ENCODE results near the gene C7orf57.
"Not testable (repeated sequence)": the region's sequence is repeated elsewhere in the genome, so short reads cannot be mapped to it uniquely, and the experiment has no call there.

C7orf57 gene

DNA sequence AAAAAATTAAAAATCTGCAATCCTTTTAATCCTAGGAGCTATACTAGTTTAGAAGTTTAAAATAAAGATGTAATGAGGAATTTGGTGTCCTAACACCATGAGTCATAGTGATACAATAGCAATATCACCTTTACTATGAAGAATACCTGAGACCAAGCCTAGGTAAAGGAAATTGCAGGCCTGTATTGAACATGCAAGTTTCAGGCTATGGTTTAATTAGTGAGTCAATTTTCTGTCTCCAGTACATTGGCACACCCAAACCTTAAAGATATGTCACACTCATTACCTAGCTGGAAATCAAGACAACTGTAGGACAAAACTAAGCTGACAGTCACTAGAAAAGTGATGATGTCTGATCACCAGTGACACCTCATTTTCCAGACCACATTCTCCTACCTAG, 47.0 kb downstream of the C7orf57 start:
- not testable (repeated sequence) for DNase-seq; H3K9me3 ChIP-seq (ENCODE audit: control insufficient read depth, low read length); H3K27me3 ChIP-seq (replicated peaks; ENCODE audit: control insufficient read depth, insufficient read depth, low read length, poor library complexity, severe bottlenecking); H3K27ac ChIP-seq (ENCODE audit: insufficient read depth, low read length, poor library complexity, severe bottlenecking); H3K4me3 ChIP-seq (ENCODE audit: insufficient read depth, low read depth, low read length, poor library complexity, severe bottlenecking); H3K36me3 ChIP-seq (ENCODE audit: control insufficient read depth, insufficient read depth, low read length)
- H3K4me1 ChIP-seq (ENCODE audit: control insufficient read depth, insufficient read depth, low read length, poor library complexity, severe bottlenecking), result peaks cover 20% of the 10 kb centered on the region

DNA sequence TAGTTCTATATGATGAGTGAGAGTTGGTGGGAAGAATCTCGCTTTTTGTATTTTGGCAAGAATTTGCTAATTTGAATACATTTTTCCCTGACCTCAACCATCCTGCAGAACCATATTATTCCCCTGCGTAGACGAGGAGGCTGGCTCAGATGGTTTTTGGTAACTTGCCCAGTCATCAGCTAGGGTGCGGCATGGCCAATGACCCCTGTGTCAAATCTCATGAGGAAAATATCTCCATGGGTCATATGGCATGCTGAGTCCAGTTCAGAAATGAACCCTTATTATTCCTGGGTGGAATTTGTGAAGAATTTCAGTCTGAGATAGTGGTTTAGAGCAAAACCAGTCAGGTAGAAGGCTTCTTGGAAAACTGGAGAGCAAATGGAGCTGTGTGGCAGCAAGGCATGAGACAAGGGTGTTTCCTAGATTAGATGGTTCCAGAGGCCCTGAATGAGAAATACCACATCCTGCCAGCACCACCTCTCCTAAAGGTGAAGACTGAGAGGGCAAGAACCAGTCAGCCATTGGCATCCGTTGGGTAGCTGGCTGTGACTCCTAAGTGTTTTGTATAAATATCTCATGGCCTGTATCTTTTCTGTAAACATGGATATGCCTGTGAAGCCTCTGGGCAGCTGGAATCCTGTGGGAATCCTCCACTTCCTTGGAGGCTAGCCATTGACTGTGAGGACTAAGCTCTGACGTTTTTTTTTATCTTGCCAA, 47.9 kb downstream of the C7orf57 start:
- no peaks in the 10 kb centered on the region for H3K36me3 ChIP-seq (ENCODE audit: control insufficient read depth, insufficient read depth, low read length)
- no peak overlapping the region for H3K27ac ChIP-seq (ENCODE audit: insufficient read depth, low read length, poor library complexity, severe bottlenecking)
- H3K4me3 ChIP-seq (ENCODE audit: insufficient read depth, low read depth, low read length, poor library complexity, severe bottlenecking), result no peak overlapping the region
- no peaks in the 10 kb centered on the region for H3K9me3 ChIP-seq (ENCODE audit: control insufficient read depth, low read length)
- peaks cover 25% of the 10 kb centered on the region for H3K4me1 ChIP-seq (ENCODE audit: control insufficient read depth, insufficient read depth, low read length, poor library complexity, severe bottlenecking)
- DNase-seq, result no peak
- no peaks in the 10 kb centered on the region for H3K27me3 ChIP-seq (replicated peaks; ENCODE audit: control insufficient read depth, insufficient read depth, low read length, poor library complexity, severe bottlenecking)

DNA sequence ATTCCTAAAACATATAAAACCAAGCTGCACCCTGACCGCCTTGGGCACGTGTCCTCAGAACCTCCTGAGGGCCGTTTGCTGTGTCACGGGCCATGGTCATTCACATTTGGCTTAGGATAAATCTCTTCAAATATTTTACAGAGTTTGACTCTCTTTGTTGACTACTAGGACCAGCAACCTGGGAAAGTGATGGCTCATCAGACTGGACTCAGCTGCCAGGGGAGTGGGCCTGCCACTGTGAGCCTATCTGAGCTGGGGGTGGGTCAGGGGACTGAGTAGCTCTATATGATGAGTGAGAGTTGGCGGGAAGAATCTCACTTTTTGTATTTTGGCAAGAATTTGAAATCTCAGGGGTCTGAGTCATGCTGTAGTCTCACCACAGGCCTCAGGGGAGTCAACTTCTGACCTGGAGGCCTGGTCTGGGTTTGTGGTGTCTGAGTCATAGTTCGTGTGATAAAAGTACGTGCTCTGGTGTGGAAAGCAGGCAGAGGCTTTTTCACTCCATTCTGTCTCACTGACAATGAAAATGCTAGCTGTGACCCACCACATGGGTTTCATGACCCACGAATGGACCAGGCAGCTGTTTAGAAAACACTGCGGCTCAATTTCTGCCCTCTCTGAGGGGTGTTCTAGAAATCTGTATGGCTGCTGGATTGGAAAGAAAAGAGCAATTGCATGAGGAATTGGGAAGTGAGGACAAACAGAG, 49.5 kb downstream of the C7orf57 start:
- Histone ChIP-seq H3K4me3 (ENCODE audit: insufficient read depth, low read depth, low read length, poor library complexity, severe bottlenecking) (no peak overlapping the region), H3K9me3 (ENCODE audit: control insufficient read depth, low read length) (no peaks in the 10 kb centered on the region), H3K27me3 (replicated peaks; ENCODE audit: control insufficient read depth, insufficient read depth, low read length, poor library complexity, severe bottlenecking) (no peaks in the 10 kb centered on the region), H3K27ac (ENCODE audit: insufficient read depth, low read length, poor library complexity, severe bottlenecking) (peak overlapping the region; percentile 33), H3K36me3 (ENCODE audit: control insufficient read depth, insufficient read depth, low read length) (no peaks in the 10 kb centered on the region), H3K4me1 (ENCODE audit: control insufficient read depth, insufficient read depth, low read length, poor library complexity, severe bottlenecking) (peaks cover 32% of the 10 kb centered on the region)
- peak; percentile 51 to 66 (median 66) for DNase-seq

DNA sequence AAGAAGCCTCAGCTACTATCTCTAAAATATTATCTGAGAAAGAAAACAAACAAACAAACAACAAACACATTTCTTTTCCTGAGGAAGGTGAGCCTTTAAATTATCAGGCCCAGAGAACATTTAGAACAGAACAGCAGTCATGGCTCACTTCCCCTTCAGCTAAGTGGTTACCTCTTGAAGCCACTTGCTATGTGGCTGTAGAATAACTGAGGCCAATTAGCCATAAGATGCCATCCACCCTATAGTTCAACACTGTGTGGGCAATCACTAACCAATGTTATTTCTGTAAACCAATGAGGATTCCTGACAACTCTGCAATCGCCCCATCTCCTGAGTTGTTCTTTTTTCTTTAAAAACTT, 50.1 kb downstream of the C7orf57 start:
- Histone ChIP-seq H3K27ac (ENCODE audit: insufficient read depth, low read length, poor library complexity, severe bottlenecking) (peak overlapping the region; percentile 18), H3K36me3 (ENCODE audit: control insufficient read depth, insufficient read depth, low read length) (no peaks in the 10 kb centered on the region), H3K4me1 (ENCODE audit: control insufficient read depth, insufficient read depth, low read length, poor library complexity, severe bottlenecking) (peaks cover 37% of the 10 kb centered on the region), H3K27me3 (replicated peaks; ENCODE audit: control insufficient read depth, insufficient read depth, low read length, poor library complexity, severe bottlenecking) (no peaks in the 10 kb centered on the region), H3K9me3 (ENCODE audit: control insufficient read depth, low read length) (no peaks in the 10 kb centered on the region), H3K4me3 (ENCODE audit: insufficient read depth, low read depth, low read length, poor library complexity, severe bottlenecking) (no peak overlapping the region)
- no peak for DNase-seq

DNA sequence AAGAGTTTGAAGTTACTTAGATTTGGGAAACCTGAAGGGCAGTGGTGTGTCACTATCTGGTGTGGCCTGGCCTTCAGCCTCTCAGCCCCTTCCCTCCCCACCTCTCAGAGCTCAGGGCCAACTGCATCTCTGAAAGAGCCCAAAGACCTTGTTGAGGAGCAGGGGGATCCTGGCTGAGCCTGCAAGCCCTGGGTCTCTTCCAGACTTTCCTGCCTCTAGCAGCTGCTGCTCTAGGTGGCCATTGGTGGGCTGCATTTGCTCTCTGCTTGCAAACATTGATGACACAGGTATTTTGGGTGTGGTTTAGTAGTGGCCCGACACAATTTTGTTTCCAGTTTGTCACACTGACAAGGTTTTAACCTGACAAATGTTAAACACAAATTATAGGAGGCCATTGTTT, 50.6 kb downstream of the C7orf57 start:
- no peak overlapping the region for H3K4me3 ChIP-seq (ENCODE audit: insufficient read depth, low read depth, low read length, poor library complexity, severe bottlenecking)

DNA sequence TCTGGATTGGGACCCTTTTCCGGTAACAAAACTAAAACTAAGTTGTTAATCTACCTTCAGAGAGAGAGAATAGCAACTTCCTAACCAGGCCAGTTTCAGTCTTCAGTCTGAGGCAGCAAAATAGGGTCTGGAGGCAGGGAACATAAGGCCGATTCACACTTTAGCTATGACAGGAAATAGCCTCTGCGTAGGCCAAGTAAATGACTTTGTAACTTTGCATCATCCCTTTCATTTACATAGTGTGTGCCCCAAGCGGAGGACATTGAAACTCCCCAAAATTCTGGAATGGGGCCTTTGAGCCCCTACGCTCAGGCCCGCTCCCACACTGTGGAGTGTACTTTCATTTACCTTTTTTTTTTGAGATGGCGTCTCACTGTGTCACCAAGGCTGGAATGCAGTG, 52.0 kb downstream of the C7orf57 start:
- H3K9me3 ChIP-seq (ENCODE audit: control insufficient read depth, low read length), result no peaks in the 10 kb centered on the region
- peak overlapping the region; percentile 16 for H3K27ac ChIP-seq (ENCODE audit: insufficient read depth, low read length, poor library complexity, severe bottlenecking)
- peaks cover 16% of the 10 kb centered on the region for H3K36me3 ChIP-seq (ENCODE audit: control insufficient read depth, insufficient read depth, low read length)
- no peak for DNase-seq
- H3K27me3 ChIP-seq (replicated peaks; ENCODE audit: control insufficient read depth, insufficient read depth, low read length, poor library complexity, severe bottlenecking), result no peaks in the 10 kb centered on the region
- no peak overlapping the region for H3K4me3 ChIP-seq (ENCODE audit: insufficient read depth, low read depth, low read length, poor library complexity, severe bottlenecking)
- peaks cover 51% of the 10 kb centered on the region for H3K4me1 ChIP-seq (ENCODE audit: control insufficient read depth, insufficient read depth, low read length, poor library complexity, severe bottlenecking)

More for the DNA sequence above, 50.6 kb downstream of the C7orf57 start:
- Histone ChIP-seq H3K27ac (ENCODE audit: insufficient read depth, low read length, poor library complexity, severe bottlenecking) (no peak overlapping the region), H3K27me3 (replicated peaks; ENCODE audit: control insufficient read depth, insufficient read depth, low read length, poor library complexity, severe bottlenecking) (no peaks in the 10 kb centered on the region), H3K4me1 (ENCODE audit: control insufficient read depth, insufficient read depth, low read length, poor library complexity, severe bottlenecking) (peaks cover 41% of the 10 kb centered on the region), H3K9me3 (ENCODE audit: control insufficient read depth, low read length) (no peaks in the 10 kb centered on the region), H3K36me3 (ENCODE audit: control insufficient read depth, insufficient read depth, low read length) (peaks cover 2% of the 10 kb centered on the region)
- no peak for DNase-seq

DNA sequence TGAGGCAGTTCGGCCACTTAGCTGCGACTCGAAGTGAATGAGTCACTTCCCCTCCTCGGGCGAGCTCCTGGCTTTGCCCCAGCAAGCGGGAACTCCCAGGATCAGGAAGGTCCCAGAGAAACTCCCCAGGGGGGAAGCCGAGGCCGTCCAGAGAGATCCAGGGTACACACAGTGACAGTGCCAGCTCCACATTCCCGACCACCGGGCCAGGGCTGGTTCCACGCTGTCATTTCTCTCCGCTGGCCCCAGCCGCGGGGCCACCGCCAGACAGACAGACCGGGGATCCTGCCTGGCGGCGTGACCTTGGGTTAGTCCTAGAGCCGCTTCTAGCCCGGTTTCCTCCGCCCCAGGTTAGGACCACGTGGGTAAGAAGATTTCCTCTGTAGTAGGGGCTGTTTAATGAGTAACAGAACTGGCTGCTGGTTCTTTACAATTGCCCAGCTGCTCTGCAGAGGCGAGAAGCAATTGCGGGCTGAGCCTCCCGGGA, 53.3 kb downstream of the C7orf57 start:
- Histone ChIP-seq H3K9me3 (ENCODE audit: control insufficient read depth, low read length) (no peaks in the 10 kb centered on the region), H3K36me3 (ENCODE audit: control insufficient read depth, insufficient read depth, low read length) (peaks cover 27% of the 10 kb centered on the region), H3K27me3 (replicated peaks; ENCODE audit: control insufficient read depth, insufficient read depth, low read length, poor library complexity, severe bottlenecking) (no peaks in the 10 kb centered on the region), H3K4me1 (ENCODE audit: control insufficient read depth, insufficient read depth, low read length, poor library complexity, severe bottlenecking) (peaks cover 45% of the 10 kb centered on the region), H3K4me3 (ENCODE audit: insufficient read depth, low read depth, low read length, poor library complexity, severe bottlenecking) (peak overlapping the region; percentile 90), H3K27ac (ENCODE audit: insufficient read depth, low read length, poor library complexity, severe bottlenecking) (peak overlapping the region; percentile 90)
- DNase-seq, result no peak

DNA sequence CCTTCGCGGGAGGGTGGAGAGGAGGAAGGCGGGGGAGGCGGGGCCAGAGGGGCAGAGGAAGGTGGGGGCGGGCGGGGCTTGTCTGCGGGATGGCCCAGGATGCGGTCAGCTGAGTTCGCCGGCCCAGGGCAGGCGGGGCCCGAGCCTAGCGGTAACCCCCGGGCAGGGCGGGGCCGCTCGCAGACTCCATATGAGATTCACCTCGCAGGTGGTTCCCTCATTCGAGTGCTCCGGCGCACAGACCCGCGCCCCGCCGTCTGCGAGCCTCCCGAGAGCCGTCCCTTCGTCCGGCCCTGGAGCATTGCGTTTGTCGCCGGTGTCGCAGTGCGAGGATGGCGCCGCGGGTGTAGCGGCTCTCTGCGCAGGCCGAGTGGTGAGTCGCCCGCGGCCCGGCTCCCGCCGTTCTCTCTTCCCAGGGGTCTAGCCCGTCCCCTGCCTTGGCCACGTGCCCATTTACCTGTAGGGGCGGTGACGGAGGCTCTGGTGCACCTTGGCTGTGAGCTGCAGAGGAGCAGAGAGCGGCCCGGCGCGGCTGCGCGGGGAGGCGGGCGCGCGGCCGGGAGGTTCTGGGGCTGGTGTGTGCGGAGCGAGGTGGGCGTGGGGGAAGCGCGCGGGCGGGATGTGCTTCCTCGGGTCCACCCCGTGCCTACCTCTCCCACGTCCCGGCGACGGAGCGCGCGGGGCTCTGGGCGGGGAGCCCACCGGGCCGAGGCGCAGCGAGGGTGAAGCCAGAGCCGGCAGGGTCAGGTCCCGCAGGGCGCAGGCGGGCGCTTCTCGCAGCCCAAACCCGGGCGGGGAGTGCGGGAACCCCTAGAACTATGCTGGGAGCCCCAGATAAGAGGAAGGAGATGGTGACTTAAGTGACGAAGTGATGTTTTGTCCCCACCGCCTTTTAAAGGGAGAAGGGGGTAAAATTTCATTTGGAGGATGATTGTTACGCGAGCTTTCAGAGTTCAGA, 54.0 kb downstream of the C7orf57 start, which contains the start of gene UPP1:
Gene UPP1 (plus strand): TSS at position 220 of the 958 bp plus-strand sequence. CDS start 5,519 bp downstream, outside the sequence.
- peaks cover 34% of the 10 kb centered on the region for H3K36me3 ChIP-seq (ENCODE audit: control insufficient read depth, insufficient read depth, low read length)
- H3K27ac ChIP-seq (ENCODE audit: insufficient read depth, low read length, poor library complexity, severe bottlenecking), result peak within 1 kb of the TSS; percentile 90
- H3K27me3 ChIP-seq (replicated peaks; ENCODE audit: control insufficient read depth, insufficient read depth, low read length, poor library complexity, severe bottlenecking), result no peaks in the 10 kb centered on the region
- no peaks in the 10 kb centered on the region for H3K9me3 ChIP-seq (ENCODE audit: control insufficient read depth, low read length)
- H3K4me3 ChIP-seq (ENCODE audit: insufficient read depth, low read depth, low read length, poor library complexity, severe bottlenecking), result peak within 1 kb of the TSS; percentile 90
- peaks cover 42% of the 10 kb centered on the region for H3K4me1 ChIP-seq (ENCODE audit: control insufficient read depth, insufficient read depth, low read length, poor library complexity, severe bottlenecking)
- peak; percentile 86 to 90 (median 88) for DNase-seq

DNA sequence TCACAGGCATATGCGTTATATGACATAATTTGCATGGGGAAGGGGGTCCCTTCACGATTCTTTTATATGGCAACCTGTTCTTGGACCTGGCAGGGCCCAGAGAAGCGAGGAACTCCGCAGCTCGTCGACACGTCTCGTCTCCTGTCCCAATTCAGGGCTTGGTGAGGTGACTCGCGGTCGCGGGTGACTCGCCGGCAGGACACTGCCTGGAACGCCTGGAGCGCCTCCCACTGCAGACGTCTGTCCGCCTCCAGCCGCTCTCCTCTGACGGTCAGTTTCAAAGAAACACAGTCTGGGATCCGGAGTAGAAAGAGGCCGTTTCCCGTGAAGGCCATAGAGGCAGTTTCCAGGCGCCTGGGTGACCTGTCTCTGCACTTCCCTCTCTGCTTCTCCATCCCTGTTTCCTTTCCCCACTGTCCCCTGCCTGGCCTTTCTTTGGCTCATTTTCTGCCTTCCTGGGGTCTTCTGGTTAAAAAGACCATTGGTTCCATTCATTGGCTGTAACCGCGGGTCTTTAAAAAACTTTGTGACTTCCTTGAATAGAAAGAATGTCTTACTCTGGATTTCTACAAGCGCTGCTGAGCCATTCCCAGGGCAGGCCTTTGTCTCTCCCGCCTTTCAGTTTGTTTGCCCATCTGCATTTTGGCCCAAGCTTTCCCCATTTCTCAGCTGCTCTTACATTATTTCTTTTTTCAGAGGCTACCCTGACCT, 54.9 kb downstream of the C7orf57 start:
- DNase-seq, result no peak
- peak overlapping the region; percentile 90 for H3K27ac ChIP-seq (ENCODE audit: insufficient read depth, low read length, poor library complexity, severe bottlenecking)
- H3K4me3 ChIP-seq (ENCODE audit: insufficient read depth, low read depth, low read length, poor library complexity, severe bottlenecking), result peak overlapping the region; percentile 90
- H3K4me1 ChIP-seq (ENCODE audit: control insufficient read depth, insufficient read depth, low read length, poor library complexity, severe bottlenecking), result peaks cover 44% of the 10 kb centered on the region
- H3K9me3 ChIP-seq (ENCODE audit: control insufficient read depth, low read length), result no peaks in the 10 kb centered on the region
- no peaks in the 10 kb centered on the region for H3K27me3 ChIP-seq (replicated peaks; ENCODE audit: control insufficient read depth, insufficient read depth, low read length, poor library complexity, severe bottlenecking)
- peaks cover 43% of the 10 kb centered on the region for H3K36me3 ChIP-seq (ENCODE audit: control insufficient read depth, insufficient read depth, low read length)
